Islet precursor cell (in vitro differentiated cells): ENCODE measurements around the gene CREBBP.

Source experiments
- DNase-seq: peaks from one replicate; pipeline ENCODE4 v3.0.0-alpha.2; 2018

Gene CREBBP

DNA sequence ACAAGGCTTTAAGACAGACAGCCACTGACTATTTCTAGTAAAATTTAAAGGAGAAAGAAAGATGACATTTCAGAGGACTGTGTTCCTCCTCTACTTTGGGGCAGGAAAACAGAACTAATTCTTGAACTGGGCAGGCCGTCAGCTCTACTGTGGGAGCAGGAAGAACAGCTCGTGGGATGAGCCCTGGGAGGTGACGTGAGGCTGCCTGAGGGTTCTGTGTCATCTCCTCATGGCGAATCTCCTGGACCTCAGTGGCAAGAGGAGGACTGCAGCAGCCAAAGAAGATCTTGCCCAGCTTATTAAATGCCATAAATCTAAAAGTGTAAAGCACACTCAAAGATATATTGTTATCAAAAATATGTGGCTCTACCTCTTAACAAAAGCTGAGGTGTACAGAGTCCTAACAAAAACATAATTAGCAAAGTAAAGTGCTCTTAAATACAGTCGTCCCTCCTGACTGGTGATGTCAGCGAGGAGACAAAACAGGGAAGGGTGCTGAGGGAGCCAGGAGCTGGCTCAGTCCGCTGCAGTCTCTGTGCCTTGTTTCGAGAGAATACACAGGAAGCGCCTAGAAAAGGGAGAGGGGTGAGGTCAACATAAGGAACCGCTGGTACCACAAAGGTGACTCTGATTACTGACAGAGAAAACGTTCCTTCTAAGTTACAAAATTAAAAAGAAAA is 58.0 kb downstream of the CREBBP start:
- DNase-seq = no peak

- no peak for DNase-seq
Measured at GRCh38 chr16:3821184-3821583, 59.3 kb downstream of the CREBBP start.

DNA sequence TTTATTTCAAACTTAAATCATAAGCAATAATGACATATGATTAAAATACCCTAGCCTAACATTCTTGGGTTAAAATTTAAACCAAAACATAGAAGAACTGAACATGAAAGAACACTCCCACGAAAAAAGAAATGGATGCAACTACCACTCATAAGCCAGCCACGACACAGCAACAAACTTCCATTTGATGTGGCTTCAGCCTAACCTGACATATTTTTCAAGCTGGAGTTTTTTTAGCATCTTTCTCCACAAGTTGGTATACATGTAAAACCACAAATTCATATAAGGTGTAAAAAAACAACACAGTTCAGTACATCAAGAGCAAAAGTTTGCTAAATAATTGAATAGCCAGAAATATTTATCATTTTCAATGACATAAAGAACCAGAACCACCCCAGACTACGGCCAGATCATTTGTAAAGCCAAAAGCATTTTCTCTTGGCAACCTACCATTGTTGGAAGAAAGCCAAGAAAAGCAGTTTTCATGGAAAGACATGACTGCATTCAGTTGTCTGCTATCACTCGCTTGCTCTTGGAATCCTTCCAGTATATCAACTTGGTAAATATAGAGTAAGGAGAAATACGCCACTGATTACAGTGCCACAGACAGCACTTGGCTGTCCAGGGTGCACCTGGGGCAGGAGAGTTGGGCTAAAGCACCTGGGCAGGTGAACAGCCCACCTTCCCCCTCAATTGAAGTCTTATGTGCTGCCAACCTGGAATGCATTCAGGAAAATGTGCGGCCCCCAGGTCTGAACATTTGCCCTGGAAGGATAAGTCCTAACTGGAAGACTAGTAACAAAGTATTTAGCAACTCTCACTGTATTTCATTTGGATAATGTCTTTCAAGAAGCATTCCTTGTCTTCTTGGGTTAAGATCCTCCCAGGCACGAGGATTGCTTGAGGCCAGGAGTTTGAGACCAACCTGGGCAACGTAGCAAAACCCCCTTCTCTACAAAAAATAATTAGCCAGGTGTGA is 60.5 kb downstream of the CREBBP start:
- DNase-seq = no peak

- no peak for DNase-seq
Measured at GRCh38 chr16:3819175-3819527, 61.4 kb downstream of the CREBBP start.

DNA sequence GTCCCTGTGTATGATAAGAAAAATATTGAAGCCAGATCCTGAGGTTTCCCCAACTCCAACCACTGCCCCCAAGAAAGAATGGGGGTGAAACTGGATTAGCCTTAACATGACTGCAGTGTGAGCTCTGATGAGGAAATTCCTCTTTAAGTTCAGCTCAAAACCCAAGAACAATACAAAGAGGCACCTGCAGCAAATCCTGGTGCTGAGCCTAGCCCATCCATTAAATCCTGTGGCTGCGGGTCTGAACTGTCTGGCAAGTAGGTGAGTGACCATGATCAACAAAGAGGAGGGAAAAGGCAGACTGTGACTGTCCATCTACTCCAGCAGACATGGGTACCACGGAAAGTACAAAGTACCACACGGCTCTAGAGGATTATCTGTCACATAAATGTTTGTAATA is 64.2 kb downstream of the CREBBP start:
- no peak for DNase-seq

GRCh38 chr16:3814755-3815154 is 65.8 kb downstream of the CREBBP start:
- no peak for DNase-seq

DNA sequence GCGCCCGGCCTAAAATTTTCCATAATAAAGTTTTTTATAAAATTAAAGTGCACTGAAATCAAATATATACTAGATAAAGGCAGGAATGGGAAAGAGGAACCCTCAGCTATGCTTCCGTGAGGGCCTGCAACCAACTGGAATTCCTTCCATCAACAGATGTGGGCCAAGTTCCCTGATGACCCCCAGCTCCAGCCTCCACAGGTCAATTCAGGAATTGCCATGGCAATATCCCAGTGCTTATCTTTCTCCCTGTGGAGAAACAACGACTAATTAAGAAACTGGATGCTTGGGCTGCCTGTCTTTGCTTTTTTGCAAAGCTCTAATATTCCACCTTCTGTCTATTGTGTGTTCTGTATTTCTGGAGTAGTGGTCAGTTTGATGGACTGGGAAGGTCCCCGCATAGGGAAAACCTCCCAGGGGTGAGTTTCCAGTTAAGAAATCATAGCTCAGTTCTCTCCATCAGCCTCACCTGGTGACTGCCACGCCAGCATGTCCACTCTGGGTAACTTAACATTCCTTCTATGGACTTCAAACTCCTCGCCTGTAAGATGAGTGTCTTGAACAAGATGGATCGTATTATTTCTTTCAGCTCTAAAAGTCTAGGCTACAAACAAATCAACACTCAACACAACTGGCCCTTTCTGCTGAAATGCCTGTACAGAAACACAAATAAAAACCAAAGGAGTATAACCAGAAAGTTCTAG is 67.9 kb downstream of the CREBBP start:
- no peak for DNase-seq

DNA sequence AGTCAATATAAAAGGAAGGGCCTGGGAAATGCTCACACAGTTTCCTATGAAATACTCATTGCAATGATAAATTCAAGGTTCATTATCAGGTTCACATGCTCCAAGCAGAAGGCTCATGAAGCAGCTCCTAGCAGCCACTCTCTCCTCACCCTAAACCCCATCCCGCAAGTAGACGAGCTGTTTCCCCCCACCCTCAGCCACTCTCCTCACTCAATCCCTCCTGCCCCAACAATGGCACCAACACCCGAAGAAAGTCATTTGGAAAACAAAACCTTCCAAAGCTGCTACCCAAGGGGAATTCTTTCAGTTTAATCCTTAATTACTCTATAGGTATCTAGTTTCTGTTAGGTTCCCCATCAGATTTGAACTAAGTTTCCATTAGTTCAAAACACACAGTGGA is 69.7 kb downstream of the CREBBP start:
- DNase-seq = no peak

GRCh38 chr16:3810198-3810664 is 70.3 kb downstream of the CREBBP start:
- DNase-seq = no peak

DNA sequence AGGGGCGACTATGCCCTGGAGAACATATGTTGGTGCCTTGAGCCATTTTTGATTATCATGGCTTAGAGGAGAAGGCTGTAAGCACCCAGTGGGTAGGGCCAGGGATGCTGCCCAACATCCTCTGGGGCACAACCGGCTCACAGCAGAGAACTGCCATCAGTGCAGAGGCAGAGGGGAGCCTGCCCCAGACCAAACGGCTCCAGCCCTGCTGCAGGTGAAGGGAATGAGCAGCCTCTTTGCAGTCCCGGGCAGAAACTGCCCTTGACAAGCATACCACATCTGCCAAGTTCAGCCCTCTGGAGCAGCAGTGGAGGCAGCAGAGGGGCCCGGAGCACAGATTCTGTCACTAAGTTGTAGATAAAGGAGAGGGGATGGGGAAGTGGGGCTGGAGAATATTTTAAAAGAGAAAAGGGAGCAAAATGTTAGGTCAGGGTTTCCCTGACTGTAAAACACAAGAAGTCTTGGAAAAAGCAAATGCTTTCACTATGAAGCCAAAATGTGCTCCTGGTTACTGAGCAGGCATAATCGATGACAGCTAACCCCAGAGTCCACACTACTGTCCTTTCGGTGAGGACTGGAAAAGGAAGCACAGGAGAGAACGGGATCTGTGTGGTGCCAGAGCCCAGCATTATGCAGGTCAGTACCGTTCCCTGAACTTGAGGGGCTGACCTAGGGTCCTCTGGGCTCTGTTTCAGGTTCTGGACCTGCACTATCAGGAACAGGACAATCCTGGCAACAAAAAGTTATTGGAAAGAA is 72.0 kb downstream of the CREBBP start:
- DNase-seq = no peak

GRCh38 chr16:3807425-3808123 is 72.9 kb downstream of the CREBBP start:
- DNase-seq = no peak

DNA sequence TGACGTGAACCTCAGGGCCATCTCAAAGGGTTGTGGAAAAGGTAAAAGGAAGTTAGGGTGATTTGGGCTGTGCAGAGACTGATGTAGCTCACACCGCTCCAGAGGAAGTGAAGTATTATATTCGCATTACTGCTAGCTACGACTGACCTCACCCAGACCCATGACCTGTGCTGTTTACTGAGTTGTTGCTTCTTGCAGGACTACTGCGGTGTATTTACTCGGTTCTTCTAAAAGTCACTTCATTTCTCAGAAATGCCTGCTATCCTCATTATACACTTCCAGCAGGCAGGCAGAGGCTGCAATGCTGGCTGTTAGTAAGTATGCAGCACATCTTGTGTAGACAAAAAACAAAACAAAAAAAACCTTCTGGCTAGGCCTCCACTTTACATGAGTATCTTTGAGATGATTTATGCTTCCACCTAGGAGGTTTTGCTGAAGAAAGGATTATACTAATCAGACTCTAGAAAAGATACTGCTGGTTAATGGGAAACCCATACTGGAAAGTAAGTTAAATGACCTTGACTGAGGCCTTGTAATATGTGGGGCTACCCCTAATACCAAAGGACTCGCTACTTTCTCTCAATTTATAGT is 76.0 kb downstream of the CREBBP start:
- no peak for DNase-seq

- DNase-seq = no peak
Measured at GRCh38 chr16:3800477-3801270, 79.8 kb downstream of the CREBBP start.

DNA sequence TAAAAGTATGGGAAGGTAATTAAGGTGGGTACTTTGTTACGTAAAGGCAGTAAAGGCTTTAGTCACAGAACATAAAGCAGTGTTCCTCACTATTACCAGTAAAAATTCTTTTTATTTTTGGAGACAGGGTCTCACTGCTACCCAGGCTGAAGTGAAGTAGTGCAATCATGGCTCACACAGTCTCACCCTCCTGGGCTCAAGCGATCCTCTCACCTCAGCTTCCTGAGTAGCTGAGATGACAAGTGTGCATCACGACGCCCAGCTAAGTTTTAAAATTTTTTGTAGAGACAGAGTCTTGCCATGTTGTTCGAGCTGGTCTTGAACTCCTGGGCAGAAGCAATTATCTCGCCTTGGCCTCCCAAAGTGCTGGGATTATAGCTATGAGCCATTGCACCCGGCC is 80.5 kb downstream of the CREBBP start:
- no peak for DNase-seq

DNA sequence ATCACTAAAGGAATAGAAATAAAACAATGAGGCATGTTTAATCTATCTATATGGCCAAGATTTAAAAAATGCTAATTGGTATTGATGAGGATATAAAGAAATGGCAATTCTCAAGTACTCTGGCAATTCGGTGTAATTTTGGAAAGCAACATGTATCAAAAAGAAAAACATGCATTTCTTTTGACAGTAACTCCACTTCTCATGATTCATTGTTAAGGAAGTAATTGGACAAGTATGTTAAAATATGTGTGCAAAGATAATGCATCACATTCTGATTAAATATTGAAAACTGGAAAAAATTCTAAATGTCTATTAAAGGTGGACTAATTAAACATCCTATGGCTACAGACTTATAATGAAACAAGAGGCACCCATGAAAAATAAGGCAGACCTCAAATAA is 81.2 kb downstream of the CREBBP start:
- DNase-seq = no peak

DNA sequence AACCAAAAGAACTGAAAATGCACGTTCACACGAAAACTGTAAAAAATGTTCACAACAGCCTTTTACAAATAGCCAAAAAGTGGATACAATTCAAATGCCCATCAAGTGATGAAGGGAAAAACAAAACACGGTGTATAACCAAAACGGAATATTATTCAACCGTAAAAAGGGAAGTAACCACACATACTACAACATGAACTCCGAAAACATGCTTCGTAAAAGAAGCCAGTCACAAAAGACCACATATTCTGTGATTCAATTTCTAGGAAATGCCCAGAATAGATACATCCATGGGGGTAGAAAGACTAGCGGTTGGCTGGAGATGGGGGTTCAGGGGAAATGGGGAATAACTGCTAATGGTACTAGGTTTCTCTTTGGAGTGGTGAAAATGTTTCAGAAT is 81.7 kb downstream of the CREBBP start:
- no peak for DNase-seq

DNA sequence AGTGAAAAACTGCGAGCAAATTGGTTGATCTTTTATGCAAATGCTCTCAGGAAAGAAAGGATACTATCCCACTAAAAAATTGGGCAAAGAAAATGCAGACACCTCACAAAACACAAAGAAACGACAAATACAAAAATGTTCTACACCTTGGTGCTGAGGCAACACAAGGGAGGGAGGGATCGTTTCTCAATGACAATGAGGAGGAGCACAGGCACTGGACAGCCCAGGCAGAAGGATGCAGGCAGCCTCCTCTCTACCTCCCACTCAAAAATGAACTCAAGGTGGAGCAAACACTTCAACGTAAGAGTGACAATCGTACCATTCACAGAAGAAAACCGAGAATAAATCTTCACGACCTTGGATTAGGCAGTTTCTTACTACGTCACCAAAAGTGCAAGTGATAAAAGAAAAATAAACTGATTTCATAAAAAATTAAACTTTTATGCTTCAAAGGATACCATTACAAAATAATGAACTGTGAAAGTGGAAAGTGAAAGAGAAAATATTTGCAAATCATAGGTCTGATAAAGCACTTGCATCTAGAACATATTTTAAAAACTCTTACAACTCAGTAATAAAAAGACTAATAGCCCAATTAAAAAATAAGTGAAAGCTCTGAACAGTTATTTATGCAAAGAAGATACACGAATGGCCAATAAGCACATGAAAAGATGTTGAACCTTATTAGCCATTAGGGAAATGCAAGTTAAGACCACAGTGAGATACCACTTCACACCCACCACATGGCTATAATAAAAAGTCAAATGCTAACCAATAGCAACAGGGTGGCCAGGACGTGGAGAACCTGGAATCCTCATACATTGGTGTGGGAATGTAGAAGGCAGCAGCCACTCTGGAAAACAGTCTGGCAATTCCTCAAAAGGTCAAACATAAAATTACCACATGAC is 82.4 kb downstream of the CREBBP start:
- DNase-seq = no peak

DNA sequence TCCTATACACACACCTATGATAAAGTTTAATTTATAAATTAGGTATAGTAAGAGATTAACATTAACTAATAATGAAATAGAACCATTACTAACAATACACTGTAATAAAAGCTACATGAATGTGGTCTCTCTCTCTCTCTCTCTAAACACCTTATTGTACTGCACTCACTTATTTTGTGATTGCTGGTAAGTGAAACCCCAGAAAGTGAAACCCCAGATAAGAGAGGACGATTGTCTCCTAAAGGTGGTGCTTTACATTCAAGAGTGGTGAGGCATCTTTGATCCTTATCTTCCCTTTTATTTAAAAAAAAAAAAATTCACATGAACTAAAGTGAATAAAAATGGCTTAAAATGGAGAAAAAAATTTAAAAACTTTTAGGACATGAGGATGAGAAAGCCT is 83.0 kb downstream of the CREBBP start:
- DNase-seq = no peak

DNA sequence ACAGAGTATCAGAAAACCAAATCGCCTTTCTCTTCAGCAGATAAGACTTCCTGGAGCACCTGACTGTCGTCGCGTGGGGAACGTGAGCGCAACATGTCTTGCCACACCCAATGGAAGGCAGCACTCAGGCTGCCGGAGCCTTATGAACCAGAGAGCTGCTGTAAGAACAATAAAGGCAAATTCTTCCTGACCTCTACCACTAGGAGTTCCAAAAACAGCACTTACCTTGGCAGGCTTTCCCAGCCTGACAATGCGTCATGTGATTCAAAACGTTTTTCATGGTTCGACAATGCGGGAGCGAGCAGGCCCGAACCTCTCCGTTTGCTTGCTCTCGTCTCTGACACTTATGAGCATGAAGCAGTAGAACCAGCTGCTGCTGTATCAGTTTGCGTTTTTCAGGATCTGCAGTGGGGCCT is 87.3 kb downstream of the CREBBP start:
- no peak for DNase-seq
